ENCODE data around the gene ARHGAP29. TPM values are rescaled to one million over a fixed set of nuclear protein-coding genes. Genes with fewer than 3 reads are reported as not detected.
A peak's percentile ranks its signal among the peaks of the same experiment; 100 is the strongest.

ARHGAP29 gene
- total RNA-seq, 1 experiment from 2014 or later: 4.5 TPM

DNA sequence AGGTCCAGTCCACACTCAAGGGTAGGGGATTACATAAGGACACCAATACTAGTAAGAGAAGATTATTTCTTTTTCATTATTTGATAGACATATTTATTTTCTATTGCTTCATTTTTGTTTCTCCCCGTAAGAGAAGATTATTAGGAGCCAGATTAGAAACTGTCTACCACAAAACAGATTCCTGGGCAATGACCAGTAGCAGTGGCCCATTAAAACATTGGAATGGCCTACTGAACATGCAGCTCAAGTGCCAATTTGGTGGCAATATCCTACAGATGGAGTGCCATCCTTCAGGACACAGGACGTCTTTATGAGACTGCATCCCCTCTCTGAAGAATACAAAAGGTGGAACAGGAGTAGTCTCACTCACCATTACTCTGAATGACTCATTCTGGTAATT, 34.0 kb upstream of the ARHGAP29 start:
- DNase-seq (ENCODE audit: low read depth, low spot score): no peak
- in situ Hi-C loops (cut with HindIII; ENCODE audit: low pct_unique_long_range_greater_than_20kb, low sequenced_read_pairs): no loop called here

DNA sequence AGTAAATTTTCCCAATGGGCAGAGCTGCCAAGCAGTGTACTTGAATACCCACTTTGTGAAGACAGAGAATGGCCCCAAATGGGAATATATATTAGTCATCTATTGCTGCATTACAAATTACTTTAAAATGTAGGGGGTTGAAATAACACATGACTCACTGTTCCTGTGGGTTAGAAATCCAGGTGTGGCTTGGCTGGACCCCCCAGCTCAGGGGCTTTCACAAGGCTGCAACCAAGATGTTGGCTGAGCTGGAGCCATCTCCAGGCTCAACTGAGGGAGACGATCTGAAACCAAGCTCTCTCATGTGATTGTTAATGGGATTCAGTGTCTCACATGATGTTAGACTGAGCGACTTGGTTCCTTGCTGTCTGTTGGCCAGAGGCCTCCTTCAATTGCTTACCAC, 33.4 kb upstream of the ARHGAP29 start:
- DNase-seq (ENCODE audit: low read depth, low spot score): peak; percentile 54

GRCh38 chr1:94269921-94270320, 32.5 kb upstream of the ARHGAP29 start:
- no peak for DNase-seq (ENCODE audit: low read depth, low spot score)
- in situ Hi-C loops (cut with HindIII; ENCODE audit: low pct_unique_long_range_greater_than_20kb, low sequenced_read_pairs): no loop called here

More for the DNA sequence above, 33.4 kb upstream of the ARHGAP29 start:
- in situ Hi-C loops (cut with HindIII; ENCODE audit: low pct_unique_long_range_greater_than_20kb, low sequenced_read_pairs): no loop called here

DNA sequence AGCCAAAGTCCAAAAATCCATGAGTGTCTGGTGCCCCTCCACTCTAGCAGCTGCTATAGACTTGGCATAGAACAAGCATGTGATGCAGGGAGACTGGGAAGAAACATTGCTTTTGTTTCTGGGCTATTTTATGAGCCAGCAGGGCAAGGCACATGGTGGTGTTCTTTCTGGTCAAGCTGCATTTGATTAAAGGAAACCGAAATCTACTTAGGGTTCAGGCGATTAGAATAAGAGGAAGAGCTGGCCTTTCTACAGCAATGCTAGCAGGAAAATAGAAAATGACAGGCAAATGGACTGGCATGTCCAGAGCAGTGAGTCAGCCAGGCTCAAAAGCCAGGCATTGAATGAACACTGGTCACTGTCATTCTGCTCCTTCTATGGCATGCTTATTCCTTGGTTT, 28.5 kb upstream of the ARHGAP29 start:
- peak; percentile 53 for DNase-seq (ENCODE audit: low read depth, low spot score)
- in situ Hi-C loops (cut with HindIII; ENCODE audit: low pct_unique_long_range_greater_than_20kb, low sequenced_read_pairs): no loop called here

GRCh38 chr1:94265011-94265422, 27.6 kb upstream of the ARHGAP29 start:
- DNase-seq (ENCODE audit: low read depth, low spot score): no peak
- in situ Hi-C loops (cut with HindIII; ENCODE audit: low pct_unique_long_range_greater_than_20kb, low sequenced_read_pairs): no loop called here

DNA sequence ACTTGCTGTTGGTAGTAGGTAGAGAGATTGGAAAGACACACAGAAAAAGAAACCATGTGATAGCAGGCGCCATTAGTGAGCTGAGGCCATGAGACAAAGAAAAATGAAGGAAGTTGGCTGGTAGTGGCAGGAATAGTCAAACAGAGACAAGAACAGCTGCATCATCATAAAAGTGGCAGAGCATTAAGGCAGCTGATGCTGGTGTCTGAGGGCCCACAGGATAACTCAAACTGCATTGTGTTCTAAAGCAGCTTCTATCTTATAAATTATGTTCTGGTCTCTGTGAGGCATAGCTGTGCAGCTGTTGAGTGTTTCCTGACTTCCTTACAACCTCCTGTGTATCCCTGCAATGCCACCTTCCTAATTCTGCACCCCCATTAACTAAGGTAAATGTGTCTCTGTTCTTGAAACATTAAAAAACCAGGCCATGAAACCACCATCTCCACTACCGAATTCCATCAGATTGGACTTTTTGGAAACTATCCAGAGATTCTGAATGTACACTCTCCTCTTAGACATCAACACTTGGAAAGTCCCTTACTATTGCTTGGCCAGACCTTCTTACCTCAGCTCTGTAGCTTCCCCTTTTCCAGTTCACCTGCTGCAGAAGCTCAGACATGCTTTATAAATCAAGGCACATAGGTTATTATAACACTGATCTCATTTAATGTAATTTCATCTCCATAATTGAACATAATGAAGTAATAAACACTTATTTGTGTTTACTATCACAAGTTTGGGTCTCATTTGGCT, 23.4 kb upstream of the ARHGAP29 start:
- in situ Hi-C loops (cut with HindIII; ENCODE audit: low pct_unique_long_range_greater_than_20kb, low sequenced_read_pairs): no loop called here
- no peak for DNase-seq (ENCODE audit: low read depth, low spot score)

DNA sequence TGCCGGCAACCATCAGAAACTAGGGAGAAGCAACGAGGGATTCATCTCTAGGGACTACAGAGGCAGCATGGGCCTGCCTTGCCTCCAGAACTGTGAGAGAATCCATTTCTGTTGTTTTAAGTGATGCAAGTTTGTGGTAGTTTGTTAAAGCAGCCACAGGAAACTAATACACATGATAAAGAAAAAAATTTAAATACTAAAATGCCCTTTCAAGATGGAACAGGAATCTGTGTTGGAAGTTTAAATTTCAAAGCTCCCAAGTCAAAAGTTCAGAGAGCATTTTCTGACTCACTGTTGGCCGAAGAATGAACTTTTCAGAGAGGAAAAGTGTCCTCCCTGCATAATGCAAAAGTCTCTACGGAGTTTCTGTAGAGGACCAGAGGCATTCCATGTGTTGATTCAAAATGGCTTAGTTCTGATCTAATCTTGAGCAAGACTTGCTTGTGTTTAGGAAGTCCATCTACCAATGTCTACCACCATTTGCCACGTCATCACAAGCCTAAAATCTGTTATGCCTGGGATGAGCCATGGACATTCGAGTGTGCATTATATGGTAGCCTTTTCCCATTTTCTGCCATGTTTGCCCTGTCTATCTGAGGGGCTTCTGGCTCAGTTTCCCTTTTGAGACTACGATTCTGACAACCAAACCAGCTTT, 22.4 kb upstream of the ARHGAP29 start:
- no peak for DNase-seq (ENCODE audit: low read depth, low spot score)
- in situ Hi-C loops (cut with HindIII; ENCODE audit: low pct_unique_long_range_greater_than_20kb, low sequenced_read_pairs): no loop called here

DNA sequence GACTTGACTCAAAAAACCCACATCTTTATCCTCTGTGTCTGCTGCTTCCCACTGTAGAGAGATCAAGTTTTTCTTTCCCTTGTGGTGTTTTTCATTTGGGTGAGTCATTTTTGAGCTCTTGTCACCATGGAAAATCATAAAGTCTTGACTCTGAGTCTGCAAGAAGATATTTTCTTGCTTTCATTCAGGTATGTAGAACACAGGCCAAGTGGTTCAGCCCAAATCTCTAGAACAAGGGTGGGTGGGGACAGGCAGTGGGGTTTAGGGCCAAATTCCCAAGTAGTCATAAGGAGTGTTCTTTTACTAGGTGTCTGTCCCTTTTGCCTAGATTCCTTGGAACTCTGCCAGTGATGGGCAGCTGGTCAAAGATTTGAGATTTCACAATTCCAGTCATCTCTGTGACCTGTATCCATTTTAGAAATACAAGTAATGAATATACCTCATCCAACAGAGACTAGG, 21.5 kb upstream of the ARHGAP29 start:
- in situ Hi-C loops (cut with HindIII; ENCODE audit: low pct_unique_long_range_greater_than_20kb, low sequenced_read_pairs): no loop called here
- DNase-seq (ENCODE audit: low read depth, low spot score): no peak

DNA sequence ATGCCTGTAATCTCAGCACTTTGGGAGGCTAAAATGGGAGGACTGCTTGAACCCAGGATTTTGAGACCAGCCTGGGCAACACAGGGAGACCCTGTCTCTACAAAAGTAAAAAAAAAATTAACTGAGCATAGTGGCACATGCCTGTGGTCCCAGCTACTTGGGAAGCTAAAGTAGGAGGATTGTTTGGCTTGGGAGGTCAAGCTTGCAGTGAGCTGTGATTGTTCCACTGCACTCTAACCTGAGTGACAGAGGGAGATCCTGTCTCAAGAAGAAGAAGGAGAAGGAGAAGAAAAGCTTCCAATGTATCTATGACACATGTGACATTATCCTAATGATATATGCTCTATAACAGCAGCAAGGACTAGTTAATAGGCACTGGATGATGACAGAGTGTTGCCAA, 20.1 kb upstream of the ARHGAP29 start:
- no peak for DNase-seq (ENCODE audit: low read depth, low spot score)
- in situ Hi-C loops (cut with HindIII; ENCODE audit: low pct_unique_long_range_greater_than_20kb, low sequenced_read_pairs): no loop called here

- in situ Hi-C loops (cut with HindIII; ENCODE audit: low pct_unique_long_range_greater_than_20kb, low sequenced_read_pairs): no loop called here
- no peak for DNase-seq (ENCODE audit: low read depth, low spot score)
These were observed 18.1 kb upstream of the ARHGAP29 start for GRCh38 chr1:94255476-94255875.

GRCh38 chr1:94254073-94254810, 16.9 kb upstream of the ARHGAP29 start:
- no peak for DNase-seq (ENCODE audit: low read depth, low spot score)
- in situ Hi-C loops (cut with HindIII; ENCODE audit: low pct_unique_long_range_greater_than_20kb, low sequenced_read_pairs): no loop called here

- in situ Hi-C loops (cut with HindIII; ENCODE audit: low pct_unique_long_range_greater_than_20kb, low sequenced_read_pairs): no loop called here
- no peak for DNase-seq (ENCODE audit: low read depth, low spot score)
These were observed 16.2 kb upstream of the ARHGAP29 start for GRCh38 chr1:94253456-94254017.

- no peak for DNase-seq (ENCODE audit: low read depth, low spot score)
- in situ Hi-C loops (cut with HindIII; ENCODE audit: low pct_unique_long_range_greater_than_20kb, low sequenced_read_pairs): no loop called here
These were observed 13.0 kb upstream of the ARHGAP29 start for GRCh38 chr1:94250341-94250740.

DNA sequence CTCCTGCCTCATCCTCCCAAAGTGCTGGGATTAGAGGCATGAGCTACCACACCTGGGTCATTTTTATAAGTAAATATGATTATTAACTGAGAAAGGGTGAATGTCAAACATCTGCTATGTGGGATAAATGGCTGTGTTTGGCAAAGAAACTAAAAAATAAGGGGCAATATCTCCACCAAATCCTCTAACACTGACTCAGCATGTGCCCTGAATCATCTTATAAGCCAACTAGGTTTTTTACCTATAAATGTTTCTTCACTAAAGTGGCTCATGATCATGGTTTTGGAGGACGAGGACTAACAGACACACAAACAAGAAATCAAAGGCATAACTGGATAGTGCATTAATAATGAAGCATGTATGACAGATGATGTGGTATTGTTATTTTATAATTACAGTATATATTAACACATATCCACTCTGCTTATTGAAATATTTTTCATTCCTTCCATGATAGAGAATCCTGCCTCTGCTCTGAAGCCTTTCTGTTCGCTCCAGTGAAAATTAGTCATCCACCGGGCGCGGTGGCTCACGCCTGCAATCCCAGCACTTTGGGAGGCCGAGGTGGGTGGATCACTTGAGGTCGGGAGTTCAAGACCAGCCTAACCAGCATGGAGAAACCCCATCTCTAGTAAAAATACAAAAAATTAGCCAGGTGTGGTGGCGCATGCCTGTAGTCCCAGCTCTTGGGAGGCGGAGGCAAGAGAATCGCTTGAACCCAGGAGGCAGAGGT, 11.7 kb upstream of the ARHGAP29 start:
- in situ Hi-C loops (cut with HindIII; ENCODE audit: low pct_unique_long_range_greater_than_20kb, low sequenced_read_pairs): no loop called here
- DNase-seq (ENCODE audit: low read depth, low spot score): no peak

DNA sequence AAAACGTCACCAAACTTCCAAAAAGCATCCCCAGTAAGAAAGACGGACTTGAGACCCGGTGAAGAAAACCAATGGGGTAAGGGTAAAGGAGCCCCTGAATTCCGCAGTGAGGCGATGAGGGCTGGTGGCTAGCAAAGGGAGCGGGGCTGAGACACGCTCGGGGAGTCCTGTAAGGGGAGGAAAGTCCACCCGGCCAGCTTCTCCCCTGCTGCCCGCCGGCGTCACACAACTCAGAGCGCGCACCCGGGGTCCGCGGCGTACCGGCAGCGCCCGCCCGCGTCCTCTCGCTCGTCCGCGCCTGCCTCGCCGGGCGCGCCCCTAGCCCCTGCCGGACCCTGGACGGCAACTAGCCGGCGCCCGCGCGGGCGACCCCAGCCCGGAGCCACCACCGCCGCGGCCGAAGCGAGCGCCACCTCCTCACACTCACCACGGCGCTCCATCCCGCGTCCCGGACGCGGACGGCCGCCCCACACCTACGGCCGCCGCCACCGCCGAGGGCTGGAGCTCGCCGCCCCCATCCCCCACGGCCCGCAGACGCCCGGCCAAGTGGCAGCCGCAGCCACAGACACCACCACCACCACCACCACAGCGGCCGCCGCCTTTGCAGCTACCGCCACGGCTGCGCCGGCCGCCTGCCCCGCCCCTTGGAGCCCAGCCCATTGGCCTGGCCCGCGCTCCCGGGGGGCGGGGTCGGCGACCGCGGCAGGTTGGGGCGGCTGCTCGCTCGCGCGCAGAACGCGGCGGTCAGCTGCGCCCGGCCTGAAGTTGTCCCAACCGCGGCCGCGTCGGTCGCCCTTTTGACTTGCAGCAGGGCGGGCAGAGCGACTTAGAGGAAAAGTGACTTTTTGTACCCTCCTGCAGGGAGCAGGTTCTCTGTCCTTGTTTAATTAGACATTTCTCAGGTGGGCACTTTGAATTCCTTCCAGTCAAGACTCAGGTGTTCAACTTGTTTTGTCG, 10.0 kb upstream of the ARHGAP29 start:
- DNase-seq (ENCODE audit: low read depth, low spot score): peak; percentile 44
- in situ Hi-C loops (cut with HindIII; ENCODE audit: low pct_unique_long_range_greater_than_20kb, low sequenced_read_pairs): no loop called here

- DNase-seq (ENCODE audit: low read depth, low spot score): no peak
- in situ Hi-C loops (cut with HindIII; ENCODE audit: low pct_unique_long_range_greater_than_20kb, low sequenced_read_pairs): no loop called here
These were observed 9.3 kb upstream of the ARHGAP29 start for GRCh38 chr1:94246692-94247137.

Data from SK-MEL-5 (cell line).